ENCODE measurements around the gene HTT-AS. TPM values are rescaled to one million over a fixed set of nuclear protein-coding genes. Genes with fewer than 3 reads are reported as not detected.

HTT-AS gene
- polyA plus RNA-seq, 1 donor from 2014 or later = not detected

GRCh38 chr4:3069661-3070199 lies 4.6 kb downstream of the HTT-AS start:
- H4K20me1 ChIP-seq (ENCODE audit: insufficient read depth) = no peaks in the 10 kb centered on the region
- H3K27ac ChIP-seq (ENCODE audit: low read length) = no peak overlapping the region
- no peak for TF ChIP-seq CTCF (IDR thresholded peaks at IDR 0.05; ENCODE audit: poor library complexity, severe bottlenecking)
- no peak for TF ChIP-seq RAD21 (conservative IDR thresholded peaks at IDR 0.05)
- no peak for TF ChIP-seq MXI1 (conservative IDR thresholded peaks at IDR 0.05; ENCODE audit: poor library complexity, severe bottlenecking)
- no peak for TF ChIP-seq TAF1 (IDR thresholded peaks at IDR 0.05; ENCODE audit: low read depth)
- TF ChIP-seq REST (IDR thresholded peaks at IDR 0.05; ENCODE audit: borderline replicate concordance) = no peak
- TF ChIP-seq EP300 (conservative IDR thresholded peaks at IDR 0.05; ENCODE audit: poor library complexity, severe bottlenecking) = no peak
- no peak for TF ChIP-seq POLR2AphosphoS5 (IDR thresholded peaks at IDR 0.05)
- no peak for TF ChIP-seq EZH2 (IDR thresholded peaks at IDR 0.05; ENCODE audit: borderline replicate concordance, insufficient read depth, low read length, poor library complexity, severe bottlenecking)
- TF ChIP-seq SMC3 (conservative IDR thresholded peaks at IDR 0.05; ENCODE audit: poor library complexity) = no peak
- H3F3A ChIP-seq (ENCODE audit: insufficient read depth, low read length, poor library complexity, severe bottlenecking) = no peaks in the 10 kb centered on the region
- no peak overlapping the region for H3K4me2 ChIP-seq (ENCODE audit: low read length)
- H3K36me3 ChIP-seq (ENCODE audit: insufficient read depth, low read length) = no peaks in the 10 kb centered on the region
- H3K4me3 ChIP-seq (ENCODE audit: low read length) = no peak overlapping the region
- no peak overlapping the region for H2AFZ ChIP-seq (ENCODE audit: low read depth, low read length)
- no peaks in the 10 kb centered on the region for H3K9me3 ChIP-seq (ENCODE audit: low read length)
- no peaks in the 10 kb centered on the region for H3K9me2 ChIP-seq (ENCODE audit: insufficient read depth, low read length)
- H3K27me3 ChIP-seq (ENCODE audit: insufficient read depth, low read depth, low read length) = no peaks in the 10 kb centered on the region
- H3K9ac ChIP-seq (ENCODE audit: low read length) = no peak overlapping the region
- H3K79me2 ChIP-seq (replicated peaks; ENCODE audit: insufficient read depth, low read length) = no peaks in the 10 kb centered on the region

- no peaks in the 10 kb centered on the region for H3K9me3 ChIP-seq (ENCODE audit: low read length)
- H4K20me1 ChIP-seq (ENCODE audit: insufficient read depth) = no peaks in the 10 kb centered on the region
- no peaks in the 10 kb centered on the region for H3K79me2 ChIP-seq (replicated peaks; ENCODE audit: insufficient read depth, low read length)
- H3K9me2 ChIP-seq (ENCODE audit: insufficient read depth, low read length) = no peaks in the 10 kb centered on the region
- no peaks in the 10 kb centered on the region for H3K27me3 ChIP-seq (ENCODE audit: insufficient read depth, low read depth, low read length)
- H3K27ac ChIP-seq (ENCODE audit: low read length) = no peak overlapping the region
- H3K4me3 ChIP-seq (ENCODE audit: low read length) = no peak overlapping the region
- no peak overlapping the region for H3K4me2 ChIP-seq (ENCODE audit: low read length)
- H2AFZ ChIP-seq (ENCODE audit: low read depth, low read length) = no peak overlapping the region
- TF ChIP-seq EP300 (conservative IDR thresholded peaks at IDR 0.05; ENCODE audit: poor library complexity, severe bottlenecking) = no peak
- no peak for TF ChIP-seq CTCF (IDR thresholded peaks at IDR 0.05; ENCODE audit: poor library complexity, severe bottlenecking)
- no peaks in the 10 kb centered on the region for H3K36me3 ChIP-seq (ENCODE audit: insufficient read depth, low read length)
- no peaks in the 10 kb centered on the region for H3F3A ChIP-seq (ENCODE audit: insufficient read depth, low read length, poor library complexity, severe bottlenecking)
- H3K9ac ChIP-seq (ENCODE audit: low read length) = no peak overlapping the region
These were observed 6.8 kb downstream of the HTT-AS start for GRCh38 chr4:3067473-3068001.

Data from neural cell (in vitro differentiated cells).